GM19455 (cell line): ENCODE measurements around the gene SEPTIN8.

ENCODE experiments used
- ATAC-seq: cut with Tn5 transposase; IDR thresholded peaks from one replicate; pipeline ENCODE4 v1.9.1; 2021; ENCODE audit not compliant: unreplicated experiment

SEPTIN8 gene

DNA sequence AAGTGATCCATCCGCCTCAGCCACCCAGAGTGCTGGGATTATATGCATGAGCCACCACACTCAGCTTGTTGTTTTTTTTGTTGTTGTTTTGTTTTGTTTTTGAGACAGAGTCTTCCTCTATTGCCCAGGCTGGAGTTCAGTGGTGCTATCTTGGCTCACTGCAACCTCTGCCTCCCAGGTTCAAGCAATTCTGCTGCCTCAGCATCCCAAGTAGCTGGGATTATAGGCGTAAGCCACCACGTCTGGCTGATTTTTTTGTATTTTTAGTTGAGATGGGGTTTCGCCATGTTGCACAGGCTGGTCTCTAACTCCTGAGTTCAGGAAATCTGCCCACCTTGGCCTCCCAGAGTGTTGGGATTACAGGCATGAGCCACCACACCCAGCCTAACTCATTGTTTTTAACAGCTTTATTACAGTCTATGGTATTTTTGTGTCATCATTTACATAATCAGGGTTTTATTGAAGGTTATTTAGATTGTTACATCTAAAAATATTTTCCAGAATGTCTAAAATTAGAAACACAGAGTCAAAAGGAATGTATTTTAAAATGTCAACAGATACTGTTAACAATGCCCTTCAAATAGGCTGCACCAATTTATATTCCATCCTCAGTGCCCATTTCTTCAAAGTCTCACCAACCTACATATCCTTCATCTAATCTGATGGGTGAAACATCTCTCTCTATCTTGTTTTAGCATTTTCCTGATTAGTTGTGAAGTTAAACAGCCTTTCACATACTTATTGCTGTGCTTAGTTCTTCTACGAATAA is 58.3 kb downstream of the SEPTIN8 start:
- no peak for ATAC-seq

DNA sequence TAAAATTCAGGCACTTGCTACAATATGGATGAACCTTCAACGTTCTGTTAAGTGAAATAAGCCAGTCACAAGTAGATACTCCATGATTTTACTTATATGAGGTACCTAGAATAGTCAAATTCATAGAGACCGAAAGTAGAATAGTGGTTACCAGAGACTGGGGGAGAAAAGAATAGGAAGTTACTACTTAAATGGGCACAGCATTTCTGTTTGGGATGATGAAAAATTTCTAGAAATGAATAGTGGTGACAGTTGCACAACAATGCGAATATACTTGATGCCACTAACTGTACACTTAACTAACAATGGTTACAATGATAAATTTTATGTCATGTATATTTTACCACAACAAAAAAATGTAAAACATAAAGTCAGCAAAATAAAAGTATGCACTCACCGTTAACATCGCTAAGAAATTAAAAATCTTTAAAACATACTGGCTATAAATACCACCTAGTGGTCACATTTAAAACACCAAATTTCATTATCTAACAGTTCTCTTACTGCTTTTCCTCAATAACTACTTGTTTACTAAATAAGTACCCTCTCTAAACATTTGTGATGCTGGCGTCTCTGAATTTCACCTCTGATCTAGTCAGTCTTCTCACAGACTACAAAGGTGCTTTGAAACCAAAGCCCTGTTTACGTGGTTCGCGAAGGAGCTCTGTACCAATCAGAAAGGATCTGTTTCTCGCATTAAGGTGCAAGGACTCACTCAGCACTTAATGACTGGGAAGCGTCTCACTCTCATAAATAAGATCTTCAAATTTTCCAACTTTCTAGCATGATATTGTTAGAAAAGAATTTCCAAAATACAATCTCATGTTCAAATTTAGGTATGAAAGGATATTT is 62.4 kb downstream of the SEPTIN8 start:
- no peak for ATAC-seq

DNA sequence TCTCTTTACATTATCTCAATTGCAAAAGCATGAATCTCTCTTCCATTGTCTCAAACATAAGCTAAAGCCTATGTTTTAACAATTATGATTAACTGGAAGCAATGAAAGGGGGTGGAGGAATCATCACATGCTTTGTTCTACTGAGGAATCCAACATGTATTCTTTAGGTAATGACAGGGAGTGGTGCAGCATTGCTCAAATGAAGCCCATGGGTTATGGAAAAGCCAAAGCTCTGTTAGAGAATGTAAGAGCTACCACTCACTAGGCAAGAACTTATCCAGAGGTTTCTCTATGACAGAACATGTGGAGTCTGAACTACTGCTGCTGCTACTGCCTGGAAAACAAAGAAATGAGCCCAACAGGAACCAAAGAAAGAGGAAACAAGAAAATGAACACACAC is 68.4 kb downstream of the SEPTIN8 start:
- no peak for ATAC-seq

DNA sequence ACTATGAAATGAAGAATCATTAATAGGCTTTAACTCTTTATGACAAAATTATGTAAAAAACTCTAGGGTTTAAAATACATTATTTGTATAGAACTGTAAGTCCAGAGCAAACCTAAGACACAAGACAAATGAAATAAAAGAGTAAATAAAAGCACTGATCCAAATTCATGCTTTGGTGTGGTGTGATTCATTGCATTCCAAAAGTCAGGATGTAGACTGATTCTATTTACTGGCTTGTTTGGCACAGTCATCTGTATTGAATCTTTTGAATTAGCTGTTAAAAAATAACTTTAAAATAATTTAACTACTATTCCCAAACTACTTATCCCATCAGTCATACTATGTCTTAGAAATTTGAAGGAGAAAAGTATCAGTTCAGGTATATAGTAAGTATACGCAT is 72.2 kb downstream of the SEPTIN8 start:
- ATAC-seq = no peak
